ENCODE results near the gene CHADL. TPM values are rescaled to one million over a fixed set of nuclear protein-coding genes. Genes with fewer than 3 reads are reported as not detected.
"Not testable (repeated sequence)": the region's sequence is repeated elsewhere in the genome, so short reads cannot be mapped to it uniquely, and the experiment has no call there.

Gene CHADL
- total RNA-seq, 1 donor from 2014 or later, result 13.1 TPM

DNA sequence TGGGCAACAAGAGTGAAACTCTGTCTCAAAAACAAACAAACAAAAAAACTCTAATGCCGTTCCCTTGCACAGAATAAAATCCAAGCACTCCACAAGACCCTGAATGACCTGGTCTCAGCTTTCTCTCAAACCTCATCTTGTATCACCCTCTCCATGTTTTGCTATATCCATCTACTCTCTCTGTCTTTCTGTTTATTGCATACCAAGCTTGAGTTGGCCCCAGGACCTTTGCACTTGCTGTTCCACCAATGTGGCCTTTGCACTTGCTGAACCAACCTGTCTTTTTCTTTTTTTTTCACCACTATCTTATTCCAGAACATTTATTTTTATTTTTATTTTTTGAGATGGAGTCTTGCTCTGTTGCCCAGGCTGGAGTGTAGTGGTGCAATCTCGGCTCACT is 37.6 kb downstream of the CHADL start:
- DNase-seq (ENCODE audit: low spot score), result no peak
- ATAC-seq, result no peak
- intact Hi-C loops (cut with DNase I), result no loop called here

DNA sequence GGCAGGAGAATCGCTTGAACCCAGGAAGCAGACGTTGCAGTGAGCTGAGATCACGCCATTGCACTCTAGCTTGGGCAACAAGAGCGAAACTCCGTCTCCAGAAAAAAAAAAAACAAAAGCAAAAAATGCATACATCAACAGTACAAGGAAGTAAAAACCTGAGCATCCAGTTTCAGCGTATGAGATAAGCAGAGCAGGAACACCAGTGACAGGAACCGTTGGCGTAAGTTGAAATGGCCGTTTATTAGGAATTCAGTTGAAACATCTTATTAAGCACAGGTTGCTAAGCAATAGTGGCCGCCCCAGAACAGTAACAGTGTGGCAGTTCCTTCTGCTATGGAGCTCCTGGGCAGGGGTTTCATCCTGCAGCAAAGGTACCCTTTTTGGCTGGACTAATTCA is 39.6 kb downstream of the CHADL start:
- intact Hi-C loops (cut with DNase I), result no loop called here
- DNase-seq (ENCODE audit: low spot score) (no peak), ATAC-seq (no peak)

DNA sequence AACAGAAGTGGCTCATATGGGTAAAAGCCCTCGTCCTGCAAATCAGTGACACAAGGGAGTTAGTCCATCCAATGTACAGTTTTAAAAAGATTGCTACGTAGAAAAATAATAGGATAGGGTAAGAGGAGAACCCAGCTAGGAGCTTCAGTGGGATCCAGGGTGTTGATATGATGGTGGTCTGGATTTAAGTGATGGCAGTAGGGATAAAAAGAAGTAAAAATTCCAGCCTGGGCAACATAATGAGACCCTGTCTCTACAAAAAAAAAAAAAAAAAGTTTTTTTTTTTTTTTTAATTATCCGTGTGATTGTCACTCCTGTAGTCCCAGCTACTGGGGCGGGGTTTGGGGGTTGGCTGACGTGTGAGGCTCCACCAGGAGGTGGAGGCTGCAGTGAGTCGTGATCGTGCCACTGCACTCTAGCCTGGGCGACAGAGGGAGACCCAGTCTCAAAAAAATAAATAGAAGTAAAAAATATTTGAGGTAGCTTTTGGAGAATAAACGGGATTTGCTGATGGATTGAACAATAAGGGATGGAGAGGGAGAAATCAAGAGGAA is 42.6 kb downstream of the CHADL start:
- ATAC-seq, result peak; percentile 65
- DNase-seq (ENCODE audit: low spot score), result no peak
- intact Hi-C loops (cut with DNase I), result no loop called here

DNA sequence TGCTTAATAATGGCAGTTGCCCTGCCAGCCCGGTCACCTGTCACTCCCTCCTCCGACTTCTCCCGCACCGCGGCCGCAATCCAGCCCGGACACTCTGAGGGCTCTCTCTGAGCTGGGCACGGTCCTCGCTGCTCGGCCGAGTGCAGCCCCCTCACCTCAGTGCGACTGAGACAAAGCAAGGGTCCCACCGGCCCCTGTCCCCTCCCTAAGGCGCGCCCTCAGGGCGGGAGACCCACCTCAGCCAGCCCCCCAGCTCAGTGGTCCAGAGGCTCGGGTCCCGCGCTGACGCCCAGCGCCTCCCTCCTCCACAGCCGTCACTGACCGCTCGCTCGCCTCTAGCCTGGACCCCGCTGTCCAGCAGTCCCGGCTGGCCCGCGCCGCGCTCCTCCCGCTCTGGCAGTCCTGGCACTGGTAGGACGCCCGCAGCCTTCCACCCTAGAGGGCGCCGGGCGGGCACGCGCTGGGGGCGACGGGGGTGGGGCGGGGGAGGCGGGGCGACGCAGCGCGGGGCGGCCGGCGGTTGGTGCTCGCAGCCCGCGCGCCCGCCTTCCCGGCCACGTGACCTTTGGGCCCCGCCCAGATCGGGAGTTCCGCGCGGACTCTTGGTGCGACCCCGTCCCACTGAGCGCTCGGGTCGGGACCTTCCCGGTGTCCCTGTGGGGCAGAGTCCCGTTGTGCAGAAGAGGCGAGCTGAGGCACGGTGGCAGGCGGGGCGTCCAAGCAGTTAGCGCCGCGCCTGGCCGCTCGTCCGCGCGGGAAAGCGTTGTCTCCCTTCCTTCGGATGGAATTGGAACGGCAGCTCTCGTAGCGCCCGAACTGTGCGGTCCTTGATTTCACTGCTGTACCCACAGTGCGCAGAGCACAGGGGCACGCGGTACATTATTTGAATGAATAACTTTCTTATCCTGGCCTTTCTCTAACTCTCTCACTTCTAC is 43.4 kb downstream of the CHADL start:
- intact Hi-C loops (cut with DNase I), result no loop called here
- peak; percentile 92 for DNase-seq (ENCODE audit: low spot score)
- ATAC-seq, result peak; percentile 93

DNA sequence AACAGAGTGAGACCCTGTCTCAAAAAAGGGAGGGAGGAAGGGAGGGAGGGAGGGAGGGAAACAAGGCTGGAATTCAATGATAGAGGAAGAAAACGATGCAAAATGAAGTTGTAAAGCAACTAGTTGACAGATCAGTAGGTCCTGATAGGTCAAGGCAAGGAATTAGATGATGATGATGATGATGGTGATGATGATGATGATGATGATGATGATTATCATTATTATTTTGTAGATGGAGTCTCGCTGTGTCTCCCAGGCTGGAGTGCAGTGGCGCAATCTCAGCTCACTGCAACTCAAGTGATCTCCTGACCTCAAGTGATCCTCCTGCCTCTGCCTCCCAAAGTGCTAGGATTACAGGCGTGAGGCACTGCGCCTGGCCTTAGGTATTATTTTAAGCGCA is 46.9 kb downstream of the CHADL start:
- ATAC-seq, result no peak
- intact Hi-C loops (cut with DNase I), result no loop called here
- DNase-seq (ENCODE audit: low spot score), result peak; percentile 3

DNA sequence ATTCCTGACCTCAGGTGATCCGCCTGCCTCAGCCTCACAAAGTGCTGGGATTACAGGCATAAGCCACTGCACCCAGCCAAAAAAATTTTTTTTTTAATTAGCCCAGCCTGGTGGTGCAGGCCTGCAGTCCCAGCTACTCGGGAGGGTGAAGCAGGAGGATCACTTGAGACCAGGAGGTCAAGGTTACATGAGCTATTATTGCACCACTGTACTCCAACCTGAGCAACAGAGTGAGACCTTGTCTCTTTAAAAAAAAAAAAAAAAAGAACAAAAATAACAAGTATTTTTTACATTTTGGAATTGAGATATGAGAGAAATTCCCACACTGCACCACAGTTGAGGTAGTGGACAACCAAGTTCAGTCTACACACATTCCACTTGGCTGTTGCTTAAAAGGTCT is 49.3 kb downstream of the CHADL start:
- ATAC-seq (no peak), DNase-seq (ENCODE audit: low spot score) (no peak)
- intact Hi-C loops (cut with DNase I), result no loop called here

DNA sequence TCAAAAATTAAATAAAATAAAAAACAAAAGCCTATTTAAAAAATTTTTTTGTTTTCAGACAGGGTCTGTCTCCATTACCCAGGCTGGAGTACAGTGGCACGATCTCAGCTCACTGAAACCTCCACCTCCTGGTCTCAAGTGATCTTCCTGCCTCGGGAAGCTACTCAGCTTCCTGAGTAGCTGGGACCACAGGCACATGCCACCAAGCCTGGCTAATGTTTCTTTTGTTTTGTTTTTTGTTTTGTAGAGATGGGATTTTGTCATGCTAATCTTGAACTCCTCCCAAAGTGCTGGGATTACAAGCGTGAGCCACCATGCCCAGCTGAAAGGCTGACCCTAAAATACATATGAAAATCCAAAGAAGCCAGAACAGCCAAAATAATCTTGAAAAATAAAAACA is 56.1 kb downstream of the CHADL start:
- intact Hi-C loops (cut with DNase I), result no loop called here
- DNase-seq (ENCODE audit: low spot score) (no peak), ATAC-seq (no peak)

DNA sequence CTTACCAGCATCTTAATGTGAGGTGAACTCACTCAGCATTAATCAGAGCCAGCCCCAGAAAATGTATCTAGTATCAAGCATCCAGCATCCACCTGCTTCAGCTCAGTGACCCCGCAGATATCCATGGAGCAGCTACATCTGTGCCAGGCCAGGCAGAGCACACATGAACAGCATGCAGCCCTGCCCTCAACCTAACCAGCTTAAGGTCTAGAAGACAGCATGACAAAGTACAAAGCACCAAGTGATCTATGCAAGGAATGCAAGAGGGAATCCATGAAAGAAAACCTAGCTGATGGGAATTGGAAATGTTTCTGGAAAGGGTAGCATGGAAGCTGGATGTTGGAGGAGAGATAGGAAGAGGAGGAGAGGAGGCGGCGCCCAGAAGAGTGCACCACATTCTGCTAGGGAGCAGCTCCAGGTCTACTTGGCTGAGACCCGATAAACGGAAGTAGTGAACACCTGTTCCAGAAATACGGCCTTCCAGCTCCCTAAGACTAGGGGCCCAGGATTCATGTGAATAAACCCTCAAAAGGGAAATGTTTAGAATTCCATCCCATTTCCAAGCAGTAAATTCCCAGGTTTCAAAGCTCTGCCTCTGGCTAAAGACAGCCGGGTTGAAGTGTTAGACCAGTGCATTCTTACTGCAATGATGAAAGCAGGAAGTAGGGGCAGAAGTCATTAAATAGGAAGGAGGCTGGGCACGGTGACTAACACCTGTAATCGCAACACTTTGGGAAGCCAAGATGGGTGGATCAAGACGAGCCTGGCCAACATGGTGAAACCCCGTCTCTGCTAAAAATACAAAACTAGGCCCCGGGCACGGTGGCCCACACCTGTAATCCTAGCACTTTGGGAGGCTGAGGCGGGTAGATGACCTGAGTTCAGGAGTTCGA is 59.1 kb downstream of the CHADL start:
- intact Hi-C loops (cut with DNase I), result no loop called here
- no peak for DNase-seq (ENCODE audit: low spot score)
- ATAC-seq, result no peak

DNA sequence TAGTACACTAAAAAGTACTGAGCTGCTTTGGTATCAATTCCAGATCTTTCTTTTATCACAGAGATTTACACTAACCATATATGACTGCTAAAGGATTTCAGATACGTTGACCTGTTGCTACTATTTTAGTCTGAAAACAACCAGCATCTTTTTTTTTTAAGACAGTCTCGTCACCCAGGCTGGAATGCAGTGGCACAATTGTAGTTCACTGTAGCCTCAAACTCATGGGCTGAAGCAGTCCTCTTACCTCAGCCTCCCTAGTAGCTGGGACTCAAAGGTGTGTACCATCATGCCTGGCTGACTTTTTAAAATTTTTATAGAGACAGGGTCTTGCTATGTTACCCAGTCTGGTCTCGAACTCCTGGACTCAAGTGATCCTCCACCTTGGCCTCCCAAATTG is 59.8 kb downstream of the CHADL start:
- intact Hi-C loops (cut with DNase I), result no loop called here
- ATAC-seq, result no peak
- DNase-seq (ENCODE audit: low spot score), result no peak

DNA sequence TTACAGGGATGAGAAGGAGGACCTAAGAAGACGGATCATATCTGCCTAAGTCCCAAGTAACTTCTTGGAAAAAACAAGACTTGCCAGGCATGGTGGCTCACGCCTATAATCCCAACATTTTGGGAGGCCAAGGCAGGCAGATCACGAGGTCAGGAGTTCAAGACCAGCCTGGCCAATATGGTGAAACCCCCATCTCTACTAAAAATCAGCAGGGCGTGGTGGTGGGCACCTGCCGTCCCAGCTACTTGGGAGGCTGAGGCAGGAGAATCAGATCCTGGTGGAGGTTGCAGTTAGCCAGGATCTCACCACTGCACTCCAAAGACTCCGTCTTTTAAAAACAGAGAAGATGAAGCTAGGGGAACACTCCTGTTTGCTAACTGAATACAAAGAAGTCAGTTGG is 60.4 kb downstream of the CHADL start:
- not testable (repeated sequence) for ATAC-seq

More for the DNA sequence above, 60.4 kb downstream of the CHADL start:
- intact Hi-C loops (cut with DNase I); DNase-seq (ENCODE audit: low spot score): not testable (repeated sequence)

Small RNA genes lying within 50 kb of the gene (microRNA-seq; reads per million reads assigned to microRNA genes)
- not detected for gene MIR6889

Other genes with a start within 250 kb of the CHADL start
- 84.3 TPM for gene EP300, start 148.3 kb downstream of the CHADL start, total RNA-seq
- gene L3MBTL2, start 35.6 kb downstream of the CHADL start, total RNA-seq, result 18.1 TPM
- 45.5 TPM for gene RANGAP1, start 45.3 kb upstream of the CHADL start, total RNA-seq
- gene ZC3H7B, start 60.6 kb upstream of the CHADL start, total RNA-seq, result 72.6 TPM
- gene TEF, start 141.0 kb upstream of the CHADL start, total RNA-seq, result 36.5 TPM
- 67.7 TPM for gene TOB2, start 205.9 kb upstream of the CHADL start, total RNA-seq
- 26.9 TPM for gene PHF5A, start 227.8 kb upstream of the CHADL start, total RNA-seq
- 68.0 TPM for gene ACO2, start 228.2 kb upstream of the CHADL start, total RNA-seq